ENCODE measurements around the gene NEU1. TPM values are rescaled to one million over a fixed set of nuclear protein-coding genes. Genes with fewer than 3 reads are reported as not detected.
A peak's percentile ranks its signal among the peaks of the same experiment; 100 is the strongest.
"Not testable (repeated sequence)": the region's sequence is repeated elsewhere in the genome, so short reads cannot be mapped to it uniquely, and the experiment has no call there.

NEU1 gene
- polyA plus RNA-seq, 1 of the 3 experiments (the other 2 are of a cell fraction): 43.0 TPM

DNA sequence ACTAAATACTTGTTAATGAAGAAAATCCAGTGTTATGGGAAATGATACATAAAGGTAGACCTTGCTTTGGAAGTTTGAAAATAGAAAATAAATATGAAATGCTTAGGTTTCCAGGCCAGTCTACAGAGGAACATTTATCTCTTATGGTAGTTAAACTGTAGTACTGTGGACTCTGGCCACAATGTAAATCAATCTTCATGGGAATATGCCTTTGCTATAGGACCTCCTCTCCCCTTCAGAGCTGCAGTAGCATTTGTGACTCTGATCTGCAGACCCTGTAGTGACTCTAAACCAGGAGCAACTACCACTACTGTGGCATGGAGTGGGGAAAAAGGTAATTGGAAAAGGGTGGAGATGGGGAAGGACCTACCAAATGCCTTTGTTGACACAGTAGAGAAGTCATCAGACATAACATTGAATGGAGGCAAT is 42.7 kb downstream of the NEU1 start:
- H3K27ac ChIP-seq (ENCODE audit: low read depth in 2 of 2, low read length in 1 of 2): no peak overlapping the region
- H3K27me3 ChIP-seq (ENCODE audit: insufficient read depth): no peaks in the 10 kb centered on the region
- POLR2A ChIA-PET: no interaction called here
- no peak for DNase-seq
- H3K79me2 ChIP-seq (ENCODE audit: insufficient read depth): peaks cover 10% of the 10 kb centered on the region
- CTCF ChIA-PET: interaction anchor here (0.7 kb wide), 1 partner anchor 126 kb away, joined by 3 read pairs; no protein-coding TSS in a partner anchor
- H4K20me1 ChIP-seq (ENCODE audit: insufficient read depth): no peaks in the 10 kb centered on the region
- H3K4me3 ChIP-seq (ENCODE audit: low read depth in 2 of 2, low read length in 1 of 2): no peak overlapping the region
- no peaks in the 10 kb centered on the region for H3K9me3 ChIP-seq
- H3K4me2 ChIP-seq: no peak overlapping the region
- H3K36me3 ChIP-seq (replicated peaks in 1 of 2; ENCODE audit: control insufficient read depth in 1 of 2, insufficient read depth in 2 of 2, low read length in 1 of 2): no peaks in the 10 kb centered on the region
- TF ChIP-seq FOXJ3 (CRISPR knock-in tag; IDR thresholded peaks at IDR 0.05) (no peak), EZH2phosphoT487 (IDR thresholded peaks at IDR 0.05; ENCODE audit: borderline replicate concordance, low read depth) (no peak), FOXM1 (IDR thresholded peaks at IDR 0.05; ENCODE audit: low read depth) (no peak), RCOR1 (IDR thresholded peaks at IDR 0.05; ENCODE audit: low read length) (no peak), NFIC (IDR thresholded peaks at IDR 0.05; ENCODE audit: borderline replicate concordance) (no peak), TEAD4 (IDR thresholded peaks at IDR 0.05; ENCODE audit: borderline replicate concordance, insufficient read depth) (no peak), RFX5 (IDR thresholded peaks at IDR 0.05; ENCODE audit: low read length) (no peak), MXI1 (IDR thresholded peaks at IDR 0.05; ENCODE audit: low read depth, low read length) (no peak), RAD21 (IDR thresholded peaks at IDR 0.05; ENCODE audit: low read length) (no peak), POLR2AphosphoS5 (IDR thresholded peaks at IDR 0.05; ENCODE audit: low read depth, low read length) (no peak), YY1 (IDR thresholded peaks at IDR 0.05; ENCODE audit: low read depth) (no peak), FOSL2 (IDR thresholded peaks at IDR 0.05; ENCODE audit: borderline replicate concordance, low read depth) (no peak), TAF1 (IDR thresholded peaks at IDR 0.05; ENCODE audit: borderline replicate concordance, low read depth, low read length) (no peak), SIN3A (IDR thresholded peaks at IDR 0.05; ENCODE audit: borderline replicate concordance, low read depth, low read length) (no peak), ELF1 (IDR thresholded peaks at IDR 0.05) (no peak), TCF12 (IDR thresholded peaks at IDR 0.05) (no peak), USF1 (IDR thresholded peaks at IDR 0.05; ENCODE audit: borderline replicate concordance, low read depth) (no peak), EP300 (IDR thresholded peaks at IDR 0.05; ENCODE audit: borderline replicate concordance in 1 of 2, low read depth in 1 of 2, low read length in 1 of 2) (no peak)
- H2AFZ ChIP-seq (ENCODE audit: low read depth): no peak overlapping the region
- H3K9me2 ChIP-seq: no peaks in the 10 kb centered on the region
- H3K4me1 ChIP-seq (ENCODE audit: control insufficient read depth in 1 of 2, insufficient read depth in 2 of 2, low read depth in 1 of 2, low read length in 1 of 2): no peaks in the 10 kb centered on the region; a peak in 1 of 4 replicates
- no peak overlapping the region for H3K9ac ChIP-seq
- H3F3A ChIP-seq (replicated peaks; ENCODE audit: insufficient read depth): peaks cover 10% of the 10 kb centered on the region

DNA sequence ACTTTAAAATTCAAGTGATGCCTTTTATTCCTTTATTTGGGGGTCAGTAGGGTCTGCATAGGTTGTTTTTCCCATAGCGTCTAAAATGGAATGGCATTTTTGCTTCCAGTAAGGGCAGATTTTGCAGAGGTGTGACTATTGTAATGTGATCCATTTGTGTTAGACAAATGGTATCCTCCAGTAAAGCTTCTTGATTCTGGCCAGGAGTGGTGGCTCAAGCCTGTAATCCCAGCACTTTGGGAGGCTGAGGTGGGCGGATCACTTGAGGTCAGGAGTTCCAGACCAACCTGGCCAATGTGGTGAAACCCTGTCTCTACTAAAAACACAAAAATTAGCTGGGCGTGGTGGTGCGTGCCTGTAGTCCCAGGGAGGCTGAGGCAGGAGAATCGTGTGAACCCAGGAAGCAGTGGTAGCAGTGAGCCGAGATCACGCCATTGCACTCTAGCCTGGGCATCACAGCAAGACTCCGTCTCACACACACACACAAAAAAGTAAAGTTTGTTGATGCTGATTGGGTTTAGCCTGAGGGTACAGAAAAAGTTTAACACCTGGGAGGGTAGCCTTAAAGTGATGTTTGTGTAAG is 44.6 kb downstream of the NEU1 start:
- H3K9ac ChIP-seq; H4K20me1 ChIP-seq (ENCODE audit: insufficient read depth); CTCF ChIA-PET; H3K9me2 ChIP-seq; H3K36me3 ChIP-seq (replicated peaks in 1 of 2; ENCODE audit: control insufficient read depth in 1 of 2, insufficient read depth in 2 of 2, low read length in 1 of 2); H3K27ac ChIP-seq (ENCODE audit: low read depth in 2 of 2, low read length in 1 of 2); H2AFZ ChIP-seq (ENCODE audit: low read depth); H3K9me3 ChIP-seq; POLR2A ChIA-PET; DNase-seq; H3K27me3 ChIP-seq (ENCODE audit: insufficient read depth); H3K4me1 ChIP-seq (ENCODE audit: control insufficient read depth in 1 of 2, insufficient read depth in 2 of 2, low read depth in 1 of 2, low read length in 1 of 2): not testable (repeated sequence)
- Histone ChIP-seq H3F3A (replicated peaks; ENCODE audit: insufficient read depth) (peaks cover 17% of the 10 kb centered on the region), H3K79me2 (ENCODE audit: insufficient read depth) (peaks cover 10% of the 10 kb centered on the region), H3K4me3 (ENCODE audit: low read depth in 2 of 2, low read length in 1 of 2) (peak overlapping the region; percentile 26 to 39; a peak in 2 of 4 replicates), H3K4me2 (peak overlapping the region; percentile 50)
- 84% methylated on average over 8 of the region's 8 CpGs for WGBS (ENCODE audit: low lambda C conversion rate)

GRCh38 chr6:31817133-31817928 is 45.3 kb downstream of the NEU1 start:
- 84% methylated on average over 7 of the region's 37 CpGs for WGBS (ENCODE audit: low lambda C conversion rate)
- not testable (repeated sequence) for H3K9ac ChIP-seq

More at GRCh38 chr6:31817133-31817928, 45.3 kb downstream of the NEU1 start:
- POLR2A ChIA-PET; H2AFZ ChIP-seq (ENCODE audit: low read depth); H3K27me3 ChIP-seq (ENCODE audit: insufficient read depth); H3K9me2 ChIP-seq; H3K36me3 ChIP-seq (replicated peaks in 1 of 2; ENCODE audit: control insufficient read depth in 1 of 2, insufficient read depth in 2 of 2, low read length in 1 of 2); H3K9me3 ChIP-seq; H4K20me1 ChIP-seq (ENCODE audit: insufficient read depth); H3K4me1 ChIP-seq (ENCODE audit: control insufficient read depth in 1 of 2, insufficient read depth in 2 of 2, low read depth in 1 of 2, low read length in 1 of 2); H3K27ac ChIP-seq (ENCODE audit: low read depth in 2 of 2, low read length in 1 of 2); CTCF ChIA-PET; DNase-seq: not testable (repeated sequence)
- peak overlapping the region; percentile 26 to 39; a peak in 2 of 4 replicates for H3K4me3 ChIP-seq (ENCODE audit: low read depth in 2 of 2, low read length in 1 of 2)
- H3F3A ChIP-seq (replicated peaks; ENCODE audit: insufficient read depth): peaks cover 11% of the 10 kb centered on the region
- peak overlapping the region; percentile 50 for H3K4me2 ChIP-seq
- peaks cover 10% of the 10 kb centered on the region for H3K79me2 ChIP-seq (ENCODE audit: insufficient read depth)
